HG03520 (cell line): Measurements from ENCODE around the gene GEMIN4.
"Not testable (repeated sequence)": the region's sequence is repeated elsewhere in the genome, so short reads cannot be mapped to it uniquely, and the experiment has no call there.

Experiments
- ATAC-seq: cut with Tn5 transposase; IDR thresholded peaks from one replicate; pipeline ENCODE4 v1.9.1; 2021; ENCODE audit warnings: mild to moderate bottlenecking, moderate library complexity; ENCODE audit not compliant: unreplicated experiment

GEMIN4 gene

GRCh38 chr17:704111-704864, 47.8 kb downstream of the GEMIN4 start:
- no peak for ATAC-seq

GRCh38 chr17:703081-703875, 48.8 kb downstream of the GEMIN4 start:
- ATAC-seq = no peak

- ATAC-seq = no peak
Measured at GRCh38 chr17:700504-701094, 51.5 kb downstream of the GEMIN4 start.

GRCh38 chr17:699345-699744, 52.7 kb downstream of the GEMIN4 start:
- ATAC-seq = no peak

- not testable (repeated sequence) for ATAC-seq
Measured at GRCh38 chr17:698096-698495, 54.0 kb downstream of the GEMIN4 start.

- ATAC-seq = no peak
Measured at GRCh38 chr17:697682-698081, 54.4 kb downstream of the GEMIN4 start.

- ATAC-seq = no peak
Measured at GRCh38 chr17:696369-696768, 55.7 kb downstream of the GEMIN4 start.
